ENCODE results near the gene LPAR2.
"Not testable (repeated sequence)": the region's sequence is repeated elsewhere in the genome, so short reads cannot be mapped to it uniquely, and the experiment has no call there.

The LPAR2 gene

DNA sequence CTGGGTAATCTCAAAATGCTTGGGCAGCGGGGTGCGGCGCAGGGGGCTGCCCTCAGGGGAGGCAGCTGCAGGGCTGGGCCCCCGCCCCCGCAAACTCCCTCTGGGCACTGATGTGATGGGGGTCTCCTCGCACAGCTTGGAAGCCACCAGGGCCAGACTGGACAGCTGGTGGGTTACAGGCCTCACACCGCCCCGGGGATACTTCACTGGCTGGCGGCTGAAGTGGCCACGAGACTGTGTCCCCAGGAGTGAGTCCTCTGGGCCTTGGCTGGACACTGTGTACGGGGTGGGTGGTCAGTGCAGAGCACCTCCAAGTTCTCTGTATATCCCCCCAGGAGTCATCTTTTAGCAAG is 2.0 kb upstream of the LPAR2 start:
- DNase-seq, result no peak

GRCh38 chr19:19628501-19629134 is 598 bp upstream of the LPAR2 start:
- peak; percentile 57 for DNase-seq

DNA sequence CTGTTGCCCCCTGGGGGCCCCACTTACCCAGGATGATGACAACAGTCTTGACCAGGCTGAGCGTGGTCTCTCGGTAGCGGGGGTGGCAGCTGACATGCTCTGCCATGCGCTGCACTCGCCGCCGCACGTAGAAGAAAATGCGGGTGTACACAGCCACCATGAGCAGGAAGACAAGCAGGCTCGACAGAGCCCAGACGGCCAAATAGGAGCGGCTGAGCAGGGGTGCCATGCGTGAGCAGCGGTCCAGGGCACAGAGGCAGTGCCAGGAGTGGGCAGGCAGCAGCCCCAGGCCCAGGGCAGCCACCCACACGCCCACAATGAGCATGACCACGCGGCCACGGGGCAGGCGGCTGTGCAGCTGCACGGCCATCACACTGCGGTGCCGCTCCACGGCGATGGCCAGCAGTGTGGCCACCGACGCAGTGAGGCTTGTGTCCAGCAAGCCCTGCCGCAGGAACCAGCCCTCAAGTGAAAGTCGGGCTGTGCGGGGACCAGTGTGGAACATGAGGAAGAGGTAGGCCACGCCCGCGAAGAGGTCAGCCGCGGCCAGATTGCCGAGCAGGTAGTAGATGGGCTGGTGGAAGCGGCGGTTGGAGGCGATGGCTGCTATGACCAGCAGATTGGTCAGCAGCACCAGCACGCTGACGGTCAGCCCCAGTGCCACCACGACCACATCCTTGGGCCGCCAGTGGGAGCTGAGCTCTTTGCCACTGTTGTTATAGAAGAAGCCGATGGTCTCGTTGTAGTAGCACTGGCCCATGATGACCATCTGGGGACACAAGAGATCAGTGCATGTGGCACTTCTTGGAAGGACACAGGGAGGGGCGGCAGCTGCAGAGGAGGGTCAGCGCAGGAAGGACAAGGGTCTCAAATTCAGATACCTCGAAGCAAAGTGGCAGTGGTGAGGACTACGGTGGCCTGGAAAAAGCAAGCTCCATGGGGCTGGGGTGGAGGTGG is 1.2 kb downstream of the LPAR2 start:
- DNase-seq, result no peak

DNA sequence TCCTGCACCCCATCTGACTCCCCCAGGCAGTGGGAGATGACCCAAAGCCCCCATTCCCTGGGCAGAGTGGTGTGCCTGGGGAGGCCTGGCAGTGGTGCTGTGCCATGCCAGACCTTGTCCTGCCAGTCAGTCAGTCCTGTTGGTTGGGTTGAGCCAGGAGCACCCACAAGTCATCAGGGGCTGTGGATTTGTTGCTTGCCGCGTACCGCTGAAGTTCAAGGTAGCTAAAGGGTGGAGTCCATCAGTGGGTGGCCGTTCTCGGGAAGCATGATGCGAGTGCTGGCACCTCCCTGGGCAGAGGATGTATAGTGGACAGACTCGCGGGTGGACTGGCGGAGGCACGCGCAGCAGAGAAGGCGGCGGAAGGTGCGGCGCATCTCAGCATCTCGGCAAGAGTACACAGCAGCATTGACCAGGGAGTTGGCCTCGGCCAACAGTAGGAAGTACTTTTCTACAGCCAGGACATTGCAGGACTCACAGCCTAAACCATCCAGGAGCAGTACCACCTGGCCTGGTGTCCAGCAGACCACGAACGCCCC is 3.9 kb downstream of the LPAR2 start:
- no peak for DNase-seq

GRCh38 chr19:19623383-19623782 is 4.6 kb downstream of the LPAR2 start:
- no peak for DNase-seq

DNA sequence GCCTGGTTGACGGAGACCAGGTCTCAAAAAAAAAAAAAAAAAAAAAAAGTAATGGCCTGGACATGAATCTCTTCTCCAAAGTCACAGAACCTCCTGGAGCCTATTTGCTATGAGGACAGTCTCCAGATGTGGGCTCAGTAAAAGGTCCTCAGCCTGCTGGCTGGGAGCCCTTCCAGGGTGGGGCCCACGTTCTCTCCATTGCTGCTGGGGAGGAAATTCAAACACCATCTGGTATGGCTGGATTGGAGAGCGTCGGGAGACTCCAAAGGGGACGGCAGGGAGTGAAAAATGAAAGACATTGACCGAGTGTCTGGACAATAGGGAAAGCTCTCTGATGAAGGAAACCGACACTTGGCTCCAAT is 8.2 kb downstream of the LPAR2 start:
- DNase-seq, result no peak

- DNase-seq, result no peak
Measured at GRCh38 chr19:19619181-19619848, 8.7 kb downstream of the LPAR2 start.

DNA sequence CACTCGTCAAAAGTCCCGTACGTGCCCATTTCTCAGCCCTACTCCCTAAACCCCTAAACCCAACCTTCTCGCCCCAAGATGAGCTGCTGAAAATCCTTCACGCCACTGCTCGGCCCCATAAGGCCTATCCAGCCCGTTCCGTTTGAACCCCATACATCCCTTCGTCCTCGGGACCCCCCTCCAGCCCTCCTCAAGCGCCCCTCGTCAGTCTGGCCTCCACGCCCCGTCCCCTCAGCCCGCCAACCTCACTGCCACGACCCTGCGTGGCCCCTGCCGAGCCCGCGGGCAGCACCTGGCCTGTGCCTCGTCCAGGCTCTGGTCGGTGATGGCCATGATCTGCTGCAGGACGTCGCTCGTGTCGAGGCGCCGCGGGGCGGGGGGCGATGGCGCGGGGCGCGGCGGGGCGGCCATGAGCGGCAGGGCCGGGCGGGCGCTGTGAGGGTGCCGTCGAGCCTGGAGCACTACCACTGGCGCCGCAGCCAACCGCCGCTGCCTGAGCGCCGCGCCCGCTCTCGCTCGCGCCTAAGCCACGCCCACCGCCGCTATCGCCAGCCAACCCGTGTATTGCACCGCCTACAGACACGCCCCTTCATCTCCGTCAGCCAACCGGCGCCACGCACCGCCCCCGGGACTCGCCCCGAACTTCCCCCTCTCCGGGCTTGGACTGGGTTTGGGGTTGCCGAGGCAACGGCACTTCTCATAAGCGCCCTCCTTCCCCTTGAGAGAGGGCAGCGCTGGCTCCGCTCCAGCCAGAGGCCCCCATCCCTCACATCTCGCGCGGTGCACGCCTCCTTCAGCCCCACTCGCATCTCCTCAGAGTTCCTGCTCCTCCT is 9.6 kb downstream of the LPAR2 start, which contains the start of gene PBX4:
Gene PBX4, minus strand, starts transcription at position 469 of the 833 bp plus-strand sequence. Its CDS starts 58 bp downstream, at position 411.
- DNase-seq, result peak; percentile 93

- no peak for DNase-seq
Measured at GRCh38 chr19:19615086-19615485, 12.9 kb downstream of the LPAR2 start.

DNA sequence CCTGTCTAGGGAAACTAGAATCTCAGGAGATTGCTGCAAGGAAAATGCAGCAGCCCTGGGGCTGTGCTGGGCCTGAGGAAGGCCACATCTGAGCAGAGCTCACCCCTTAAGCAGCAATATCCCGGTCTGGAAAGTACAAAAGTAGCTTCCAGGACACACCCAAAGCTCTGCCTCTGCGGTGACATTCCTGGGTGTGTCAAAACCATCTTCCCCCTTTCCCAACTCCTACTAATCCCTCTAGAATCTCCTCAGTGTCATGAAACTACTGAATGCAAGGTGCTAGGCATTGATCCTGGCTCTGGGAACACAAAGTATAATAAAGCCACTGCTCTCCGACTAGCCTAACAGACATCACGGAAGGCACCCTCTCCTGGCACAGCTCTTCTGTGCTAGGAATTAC is 14.5 kb downstream of the LPAR2 start:
- DNase-seq, result no peak

DNA sequence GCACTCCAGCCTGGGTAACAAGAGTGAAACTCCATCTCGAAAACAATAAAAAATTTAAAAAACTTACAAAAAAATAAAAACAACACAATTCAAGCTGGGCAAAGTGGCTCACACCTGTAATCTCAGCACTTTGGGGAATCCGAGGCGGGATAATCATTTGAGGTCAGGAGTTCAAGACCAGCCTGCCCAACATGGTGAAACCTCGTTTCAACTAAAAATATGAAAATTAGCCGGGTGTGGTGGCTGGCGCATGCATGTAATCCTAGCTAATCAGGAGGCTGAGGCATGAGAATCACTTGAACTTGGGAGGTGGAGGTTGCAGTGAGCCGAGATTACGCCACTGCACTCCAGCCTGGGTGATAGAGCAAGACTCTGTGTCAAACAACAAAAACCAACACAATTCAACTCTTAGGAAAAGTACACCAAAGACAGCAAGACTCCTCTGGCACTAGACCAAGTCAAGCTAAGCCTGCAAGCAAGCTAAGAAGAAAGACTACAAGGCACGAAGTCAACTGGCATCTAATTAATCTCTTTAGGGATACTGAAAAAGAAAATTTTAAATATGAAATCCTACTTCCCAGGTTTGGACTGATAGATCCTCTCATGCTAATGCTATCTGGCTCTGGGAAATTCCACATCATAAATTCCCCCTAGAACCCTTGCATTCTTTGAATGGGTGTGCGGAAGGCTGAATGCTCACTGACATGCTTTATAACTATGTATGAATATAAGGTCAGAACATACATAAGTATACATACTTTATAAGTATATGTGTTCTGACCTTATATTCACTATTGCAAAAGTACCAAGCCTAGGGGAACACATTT is 17.4 kb downstream of the LPAR2 start:
- DNase-seq, result no peak

DNA sequence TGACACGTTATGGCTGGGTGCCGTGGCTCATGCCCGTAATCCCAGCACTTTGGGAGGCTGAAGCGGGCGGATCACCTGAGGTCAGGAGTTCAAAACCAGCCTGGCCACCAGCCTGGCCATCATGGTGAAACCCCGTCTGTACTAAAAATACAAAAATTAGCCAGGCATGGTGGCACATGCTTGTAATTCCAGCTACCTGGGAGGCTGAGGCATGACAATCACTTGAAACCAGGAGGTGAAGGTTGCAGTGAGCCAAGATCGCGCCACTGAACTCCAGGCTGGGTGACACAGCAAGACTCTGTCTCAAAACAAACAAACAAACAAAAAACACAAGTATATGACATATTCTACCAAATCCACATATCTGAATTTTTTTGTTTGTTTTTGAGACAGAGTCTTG is 21.3 kb downstream of the LPAR2 start:
- DNase-seq, result not testable (repeated sequence)

GRCh38 chr19:19606021-19606420 is 22.0 kb downstream of the LPAR2 start:
- peak; percentile 86 for DNase-seq

GRCh38 chr19:19602713-19603324 is 25.2 kb downstream of the LPAR2 start:
- DNase-seq, result no peak

DNA sequence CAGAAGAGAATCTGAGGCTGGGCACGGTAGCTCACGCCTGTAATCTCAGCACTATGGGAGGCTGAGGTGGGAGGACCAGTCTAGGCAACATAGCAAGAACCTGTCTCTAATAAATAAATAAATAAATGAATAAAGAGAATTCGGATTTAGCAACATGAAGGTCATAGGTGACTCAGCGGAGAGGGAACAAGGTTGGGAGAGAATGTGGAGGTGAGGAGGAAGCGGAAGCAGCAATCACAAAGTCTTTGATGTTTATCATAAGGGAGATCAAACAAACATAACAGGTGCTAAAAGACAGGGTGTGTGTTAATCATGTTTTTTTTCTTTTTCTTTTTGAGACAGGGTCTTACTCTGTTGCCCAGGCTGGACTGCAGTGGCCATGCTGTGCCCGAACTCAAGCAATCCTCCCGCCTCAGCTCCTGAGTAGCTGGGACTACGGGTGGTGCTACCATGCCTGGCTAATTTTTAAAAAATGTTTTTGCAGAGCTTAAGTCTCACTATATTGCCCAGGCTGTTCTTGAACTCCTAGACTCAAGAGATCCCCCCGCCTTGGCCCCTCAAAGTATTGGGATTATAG is 25.8 kb downstream of the LPAR2 start:
- no peak for DNase-seq

GRCh38 chr19:19600793-19601330 is 27.2 kb downstream of the LPAR2 start:
- DNase-seq, result no peak

DNA sequence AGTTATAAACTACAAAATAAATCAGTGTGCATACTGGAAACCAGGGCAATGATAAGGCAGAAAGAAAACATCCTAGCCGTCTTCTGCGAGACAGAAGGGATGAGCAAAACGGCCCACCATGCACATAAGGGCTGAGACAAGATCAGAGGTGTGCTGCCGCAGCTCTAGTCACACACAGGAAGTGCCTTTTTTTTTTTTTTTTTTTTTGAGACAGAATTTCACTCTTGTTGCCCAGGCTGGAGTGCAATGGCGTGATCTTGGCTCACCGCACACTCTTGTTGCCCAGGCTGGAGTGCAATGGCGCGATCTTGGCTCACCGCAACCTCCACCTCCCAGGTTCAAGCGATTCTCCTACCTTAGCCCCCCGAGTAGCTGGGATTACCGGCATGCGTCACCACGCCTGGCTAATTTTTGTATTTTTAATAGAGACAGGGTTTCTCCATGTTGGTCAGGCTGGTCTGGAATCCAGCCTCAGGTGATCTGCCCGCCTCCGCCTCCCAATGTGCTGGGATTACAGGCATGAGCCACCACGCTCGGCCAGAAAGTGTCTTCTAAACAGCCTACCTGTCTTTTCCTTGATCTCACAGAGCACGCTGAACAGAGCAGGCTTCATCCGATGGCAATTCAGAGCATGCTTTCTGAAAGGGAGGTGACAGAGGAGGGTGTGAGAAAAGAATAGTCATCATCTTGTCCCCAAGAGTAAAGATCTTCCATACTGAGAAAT is 29.1 kb downstream of the LPAR2 start:
- DNase-seq, result not testable (repeated sequence)

DNA sequence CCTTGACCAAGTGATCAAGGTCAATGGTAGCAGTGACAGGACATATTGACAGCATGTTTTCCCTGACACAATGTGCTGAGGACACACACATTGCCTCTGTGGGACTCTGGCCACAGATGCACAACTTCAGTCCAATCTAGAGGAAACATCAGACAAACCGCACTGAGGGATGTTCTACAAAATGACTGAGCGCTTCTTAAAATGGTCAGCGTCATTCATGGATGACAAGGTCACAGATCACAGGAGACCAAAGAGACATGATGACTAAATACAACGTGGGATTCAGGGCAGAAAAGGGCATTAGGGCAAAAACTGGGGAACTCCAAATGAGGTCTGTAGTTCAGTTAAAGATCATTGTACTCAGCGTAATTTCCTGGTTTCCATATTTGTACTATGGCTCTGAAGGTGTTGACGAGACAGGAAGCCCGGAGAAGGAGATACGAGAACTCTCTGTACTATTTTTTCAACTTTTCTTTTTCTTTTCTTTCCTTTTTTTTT is 30.2 kb downstream of the LPAR2 start:
- DNase-seq, result no peak

- peak; percentile 18 for DNase-seq
Measured at GRCh38 chr19:19595171-19595701, 32.8 kb downstream of the LPAR2 start.
